T-cell (primary cell): Measurements from ENCODE around the gene SWSAP1. TPM values are rescaled to one million over a fixed set of nuclear protein-coding genes. Genes with fewer than 3 reads are reported as not detected.

Experiments
- ATAC-seq, 4 experiments: fragments of 200-7000 bp in 3 of 4; fragments of 150-1000 bp in 1 of 4; cut with Tn5 transposase; replicated peaks in 1 of 4; 1 replicate in 3 of 4; 2 replicates in 1 of 4; pipeline ENCODE4 v1.10.0; 2021; ENCODE audit warnings: moderate library complexity in 3 of 4, mild to moderate bottlenecking in 2 of 4, moderate number of reproducible peaks in 1 of 4
- CTCF ChIA-PET, 2 donors: fragments of 300-600 bp; sonication (Branson Sonifier 250); formaldehyde crosslinking; loops; one replicate each; lab custom pipeline; 2022; ENCODE audit warnings: antibody characterized with exemption in 2 of 2; lab: Charles Lee
- POLR2A ChIA-PET, 2 donors: fragments of 300-600 bp; sonication (Branson Sonifier 250); formaldehyde crosslinking; loops; one replicate each; lab custom pipeline; 2022; ENCODE audit warnings: antibody characterized with exemption in 2 of 2; lab: Charles Lee
- DNase-seq, 35 experiments: peaks; one replicate each; pipeline versions ENCODE4 v3.0.0 to v3.0.0-alpha.2; 2013 to 2023
- H3K27ac ChIP-seq: one replicate; pipeline ENCODE4 v1.5.1; 2013; ENCODE audit warnings: low read length
- H3K27me3 ChIP-seq, 2 experiments: replicated peaks in 1 of 2; 1 replicate in 1 of 2; 2 replicates in 1 of 2; pipeline versions ENCODE4 v1.6.1 to v1.7.0; 2013; ENCODE audit warnings: low read length in 1 of 2, mixed read lengths in 1 of 2; ENCODE audit not compliant: control insufficient read depth in 2 of 2, insufficient read depth in 2 of 2; ENCODE audit errors: extremely low read depth in 1 of 2
- H3K36me3 ChIP-seq, 2 donors: 1 replicate in 1 of 2; 2 replicates in 1 of 2; pipeline versions ENCODE4 v1.6.1 to v1.7.0; 2013; ENCODE audit warnings: low read length in 1 of 2; ENCODE audit not compliant: control insufficient read depth in 2 of 2, insufficient read depth in 1 of 2; ENCODE audit errors: extremely low read depth in 1 of 2
- H3K4me1 ChIP-seq, 2 experiments: 1 replicate in 1 of 2; 2 replicates in 1 of 2; pipeline versions ENCODE4 v1.6.1 to v1.7.0; 2013; ENCODE audit warnings: low read length in 2 of 2, mixed read lengths in 1 of 2; ENCODE audit not compliant: insufficient read depth in 2 of 2, control insufficient read depth in 1 of 2; ENCODE audit errors: extremely low read depth in 1 of 2
- H3K4me3 ChIP-seq, 2 donors: 1 replicate in 1 of 2; 2 replicates in 1 of 2; pipeline versions ENCODE4 v1.5.1 to v1.7.0; 2013; ENCODE audit warnings: mild to moderate bottlenecking in 2 of 2, low read length in 1 of 2, moderate library complexity in 1 of 2; ENCODE audit not compliant: control insufficient read depth in 1 of 2; ENCODE audit errors: extremely low read depth in 1 of 2
- H3K9me3 ChIP-seq: 2 replicates; pipeline ENCODE4 v1.7.0; 2013
- H3K27ac Mint-ChIP-seq, 2 donors: one replicate each; pipeline ENCODE4 v1.8.0; 2020 to 2021; ENCODE audit warnings: mild to moderate bottlenecking in 2 of 2, mixed read lengths in 2 of 2
- H3K27me3 Mint-ChIP-seq, 2 donors: one replicate each; pipeline ENCODE4 v1.8.0; 2021 to 2022; ENCODE audit warnings: mixed read lengths in 2 of 2
- H3K36me3 Mint-ChIP-seq: one replicate; pipeline ENCODE4 v1.8.0; 2021; ENCODE audit warnings: mixed read lengths
- H3K4me1 Mint-ChIP-seq, 3 donors: one replicate each; pipeline ENCODE4 v1.8.0; 2020 to 2022; ENCODE audit warnings: mixed read lengths in 3 of 3, mild to moderate bottlenecking in 1 of 3
- H3K4me3 Mint-ChIP-seq, 3 donors: one replicate each; pipeline ENCODE4 v1.8.0; 2020 to 2022; ENCODE audit warnings: mild to moderate bottlenecking in 3 of 3, mixed read lengths in 3 of 3, moderate library complexity in 3 of 3
- H3K9me3 Mint-ChIP-seq, 3 donors: one replicate each; pipeline ENCODE4 v1.8.0; 2020 to 2022; ENCODE audit warnings: mixed read lengths in 3 of 3
- WGBS: methylation state at CpG from one replicate; pipeline ENCODE4 v1.1.5; 2013; ENCODE audit warnings: missing lambda C conversion rate; ENCODE audit not compliant: insufficient coverage; 5-methylcytosine and 5-hydroxymethylcytosine counted together
- total RNA-seq, 35 experiments: library from RNA in 6 of 35; stranded (reverse) in 6 of 35; fragments of 120-200 nt in 1 of 35; gene quantifications; one replicate each; pipeline versions ENCODE4 v1.2.1 to v1.2.4 and lab custom pipeline; 2013 to 2026

The SWSAP1 gene
- total RNA-seq, 5 donors from 2014 or later (not counting 1 experiment from before 2014, with no cell fraction given), result 1.6 to 5.5 (median 4.3) TPM

- Histone ChIP-seq H3K4me3 (no peak overlapping the region), H3K4me1 (no peaks in the 10 kb centered on the region), H3K36me3 (peaks cover 0 to 15% of the 10 kb centered on the region in 2 donors), H3K27ac (no peak overlapping the region), H3K27me3 (no peaks in the 10 kb centered on the region), H3K9me3 (no peaks in the 10 kb centered on the region)
- Mint-ChIP-seq H3K27me3 (no peaks in the 10 kb centered on the region), H3K36me3 (peaks cover 26% of the 10 kb centered on the region), H3K9me3 (no peaks in the 10 kb centered on the region), H3K4me3 (no peak overlapping the region), H3K27ac (no peak overlapping the region), H3K4me1 (no peaks in the 10 kb centered on the region)
- ATAC-seq, result no peak
- 88% methylated on average over 19 of the region's 28 CpGs for WGBS
- CTCF ChIA-PET, result no interaction called here
- DNase-seq, result no peak
- POLR2A ChIA-PET, result no interaction called here
These were observed 10.1 kb upstream of the SWSAP1 start for GRCh38 chr19:11364296-11364904.

GRCh38 chr19:11364935-11365334, 9.5 kb upstream of the SWSAP1 start:
- no peaks in the 10 kb centered on the region for H3K4me1 ChIP-seq
- POLR2A ChIA-PET, result no interaction called here
- H3K36me3 Mint-ChIP-seq, result peaks cover 29% of the 10 kb centered on the region
- H3K4me3 ChIP-seq, result no peak overlapping the region
- H3K27ac Mint-ChIP-seq, result no peak overlapping the region
- no peak for DNase-seq
- H3K27me3 ChIP-seq, result no peaks in the 10 kb centered on the region
- H3K36me3 ChIP-seq, result peaks cover 0 to 17% of the 10 kb centered on the region in 2 donors
- no CpG with 5 or more reads among the region's 5 CpGs for WGBS
- no peak overlapping the region for H3K27ac ChIP-seq
- no peaks in the 10 kb centered on the region for H3K4me1 Mint-ChIP-seq
- CTCF ChIA-PET, result no interaction called here
- H3K4me3 Mint-ChIP-seq, result no peak overlapping the region
- H3K27me3 Mint-ChIP-seq, result no peaks in the 10 kb centered on the region
- no peaks in the 10 kb centered on the region for H3K9me3 ChIP-seq
- H3K9me3 Mint-ChIP-seq, result no peaks in the 10 kb centered on the region
- no peak for ATAC-seq

- ChIA-PET CTCF (no interaction called here), POLR2A (no interaction called here)
- H3K27ac ChIP-seq, result no peak overlapping the region
These were observed 8.8 kb upstream of the SWSAP1 start for GRCh38 chr19:11365557-11366117.

GRCh38 chr19:11367528-11367927, 6.9 kb upstream of the SWSAP1 start:
- ChIA-PET CTCF (interaction anchor here in 1 of 2 donors (1.9 kb wide), 1 partner anchor 14 kb away, joined by 12 read pairs; no protein-coding TSS in a partner anchor), POLR2A (no interaction called here)
- DNase-seq, result no peak
- Mint-ChIP-seq H3K36me3 (peaks cover 38% of the 10 kb centered on the region), H3K4me1 (no peaks in the 10 kb centered on the region), H3K27me3 (no peaks in the 10 kb centered on the region), H3K4me3 (no peak overlapping the region), H3K9me3 (no peaks in the 10 kb centered on the region), H3K27ac (no peak overlapping the region)
- H3K4me3 ChIP-seq, result no peak overlapping the region
- no peaks in the 10 kb centered on the region for H3K27me3 ChIP-seq
- no peaks in the 10 kb centered on the region for H3K4me1 ChIP-seq
- no CpG with 5 or more reads among the region's 2 CpGs for WGBS
- no peak for ATAC-seq
- no peak overlapping the region for H3K27ac ChIP-seq
- H3K9me3 ChIP-seq, result no peaks in the 10 kb centered on the region
- H3K36me3 ChIP-seq, result peaks cover 0 to 20% of the 10 kb centered on the region in 2 donors

More at GRCh38 chr19:11365557-11366117, 8.8 kb upstream of the SWSAP1 start:
- no peak for ATAC-seq
- Histone ChIP-seq H3K9me3 (no peaks in the 10 kb centered on the region), H3K4me3 (no peak overlapping the region), H3K4me1 (no peaks in the 10 kb centered on the region), H3K27me3 (no peaks in the 10 kb centered on the region), H3K36me3 (peaks cover 0 to 17% of the 10 kb centered on the region in 2 donors)
- no peak for DNase-seq
- Mint-ChIP-seq H3K27me3 (no peaks in the 10 kb centered on the region), H3K4me1 (no peaks in the 10 kb centered on the region), H3K4me3 (no peak overlapping the region), H3K36me3 (peaks cover 31% of the 10 kb centered on the region), H3K9me3 (no peaks in the 10 kb centered on the region), H3K27ac (no peak overlapping the region)
- 94% methylated on average over 4 of the region's 7 CpGs for WGBS

GRCh38 chr19:11370744-11371143, 3.7 kb upstream of the SWSAP1 start:
- H3K27ac ChIP-seq, result no peak overlapping the region
- Mint-ChIP-seq H3K36me3 (peaks cover 32% of the 10 kb centered on the region), H3K4me1 (peaks cover 4 to 9% (median 4%) of the 10 kb centered on the region in 3 donors), H3K27me3 (no peaks in the 10 kb centered on the region), H3K27ac (no peak overlapping the region), H3K4me3 (no peak overlapping the region), H3K9me3 (no peaks in the 10 kb centered on the region)
- H3K27me3 ChIP-seq, result no peaks in the 10 kb centered on the region
- H3K36me3 ChIP-seq, result peaks cover 0 to 20% of the 10 kb centered on the region in 2 donors
- 100% methylated on average over 2 of the region's 2 CpGs for WGBS
- no peak for DNase-seq
- ATAC-seq, result no peak
- no peaks in the 10 kb centered on the region for H3K9me3 ChIP-seq
- no peak overlapping the region for H3K4me3 ChIP-seq
- CTCF ChIA-PET, result no interaction called here
- POLR2A ChIA-PET, result no interaction called here
- peaks cover 5 to 18% of the 10 kb centered on the region in 2 experiments for H3K4me1 ChIP-seq

- CTCF ChIA-PET, result interaction anchor here in 1 of 2 donors (2.9 kb wide), 1 partner anchor 62 kb away, joined by 24 read pairs; the partner anchor contains the start of genes ODAD3 and PRKCSH
- no peak for DNase-seq
These were observed 1.1 kb upstream of the SWSAP1 start for GRCh38 chr19:11373166-11373884.

More at GRCh38 chr19:11373166-11373884, 1.1 kb upstream of the SWSAP1 start:
- Histone ChIP-seq H3K36me3 (peaks cover 0 to 22% of the 10 kb centered on the region in 2 donors), H3K4me1 (peaks cover 11 to 36% of the 10 kb centered on the region in 2 experiments), H3K9me3 (no peaks in the 10 kb centered on the region), H3K4me3 (no peak overlapping the region), H3K27me3 (no peaks in the 10 kb centered on the region), H3K27ac (no peak overlapping the region)
- Mint-ChIP-seq H3K27me3 (no peaks in the 10 kb centered on the region), H3K4me3 (peak overlapping the region in 2 of 3 donors; percentile 1 to 52), H3K4me1 (peaks cover 21 to 27% (median 22%) of the 10 kb centered on the region in 3 donors), H3K36me3 (peaks cover 27% of the 10 kb centered on the region), H3K27ac (peak overlapping the region in 1 of 2 donors; percentile 1), H3K9me3 (no peaks in the 10 kb centered on the region)
- POLR2A ChIA-PET, result no interaction called here
- 71% methylated on average over 8 of the region's 10 CpGs for WGBS
- no peak for ATAC-seq
